Fibroblast of lung (primary cell): ENCODE data around the gene TCF7L1. TPM values are rescaled to one million over a fixed set of nuclear protein-coding genes. Genes with fewer than 3 reads are reported as not detected.
"Not testable (repeated sequence)": the region's sequence is repeated elsewhere in the genome, so short reads cannot be mapped to it uniquely, and the experiment has no call there.

Experiments
- DNase-seq, 2 donors: peaks; one replicate each; pipeline versions ENCODE4 v3.0.0 to v3.0.0-alpha.2; 2010; ENCODE audit warnings: low read depth in 2 of 2
- H2AFZ ChIP-seq: 2 replicates; pipeline ENCODE4 v1.5.1; 2012; ENCODE audit warnings: low read length, control low read depth, inconsistent platforms
- H3K27ac ChIP-seq: 2 replicates; pipeline ENCODE4 v1.5.1; 2011; ENCODE audit warnings: low read length, control low read depth; ENCODE audit not compliant: insufficient read depth
- H3K27me3 ChIP-seq: 2 replicates; pipeline ENCODE4 v1.5.1; 2011; ENCODE audit warnings: mild to moderate bottlenecking, low read length; ENCODE audit not compliant: control insufficient read depth, insufficient read depth
- H3K36me3 ChIP-seq: 2 replicates; pipeline ENCODE4 v1.5.1; 2011; ENCODE audit warnings: low read length; ENCODE audit not compliant: control insufficient read depth, insufficient read depth
- H3K4me1 ChIP-seq: 2 replicates; pipeline ENCODE4 v1.5.1; 2011; ENCODE audit warnings: low read length; ENCODE audit not compliant: control insufficient read depth, insufficient read depth; ENCODE audit errors: extremely low read depth
- H3K4me2 ChIP-seq: 2 replicates; pipeline ENCODE4 v1.5.1; 2011; ENCODE audit warnings: low read length, control low read depth; ENCODE audit not compliant: insufficient read depth; ENCODE audit errors: extremely low read depth
- H3K4me3 ChIP-seq, 4 experiments: fragments of 200-600 bp in 1 of 4; sonication (generic) in 1 of 4; replicated peaks in 1 of 4; 2 replicates each; pipeline ENCODE4 v1.5.1; 2011 to 2016; ENCODE audit warnings: low read length in 4 of 4, low read depth in 3 of 4, mild to moderate bottlenecking in 3 of 4, control low read depth in 2 of 4, inconsistent platforms in 1 of 4, mixed read lengths in 1 of 4; ENCODE audit not compliant: insufficient read depth in 1 of 4; ENCODE audit errors: control extremely low read depth in 1 of 4
- H3K79me2 ChIP-seq: 2 replicates; pipeline ENCODE4 v1.5.1; 2012; ENCODE audit warnings: mild to moderate bottlenecking, low read length, inconsistent platforms; ENCODE audit not compliant: control insufficient read depth, insufficient read depth
- H3K9ac ChIP-seq: 2 replicates; pipeline ENCODE4 v1.5.1; 2011; ENCODE audit warnings: mild to moderate bottlenecking, low read length, control low read depth; ENCODE audit not compliant: insufficient read depth
- H3K9me3 ChIP-seq: 2 replicates; pipeline ENCODE4 v1.5.1; 2012; ENCODE audit warnings: low read depth, low read length; ENCODE audit not compliant: control insufficient read depth, insufficient read depth
- H4K20me1 ChIP-seq: 2 replicates; pipeline ENCODE4 v1.5.1; 2011; ENCODE audit warnings: low read length; ENCODE audit not compliant: control insufficient read depth, insufficient read depth; ENCODE audit errors: extremely low read depth
- CTCF ChIP-seq, 2 donors: IDR thresholded peaks in 1 of 2; conservative IDR thresholded peaks in 1 of 2; 1 replicate in 1 of 2; 2 replicates in 1 of 2; pipeline ENCODE4 v1.5.1; 2011 to 2012; ENCODE audit warnings: low read length in 2 of 2, control low read depth in 1 of 2, inconsistent platforms in 1 of 2, low read depth in 1 of 2, mild to moderate bottlenecking in 1 of 2
- EZH2 ChIP-seq: IDR thresholded peaks from 2 replicates; pipeline ENCODE4 v1.5.1; 2012; ENCODE audit warnings: low read length, control low read depth, mild to moderate bottlenecking; ENCODE audit errors: missing control alignments
- polyA plus RNA-seq, 2 donors: library from polyadenylated mRNA; depleted of rRNA in 1 of 2; stranded (reverse) in 1 of 2; unstranded in 1 of 2; fragments of >200 nt; gene quantifications; 2 replicates each; pipeline ENCODE4 v1.2.1, GENCODE V29; 2011 to 2012; ENCODE audit warnings: missing spikeins in 1 of 2
- total RNA-seq: library from RNA; depleted of rRNA; stranded (reverse); fragments of >200 nt; gene quantifications from 2 replicates; pipeline ENCODE4 v1.2.1, GENCODE V29; 2014

TCF7L1 gene
- total and polyA plus RNA-seq, 2 donors (not counting 1 experiment from before 2014, with no cell fraction given), result 0.83 to 1.5 TPM

- Histone ChIP-seq H3K27me3 (no peaks in the 10 kb centered on the region), H3K4me1 (peaks cover 9% of the 10 kb centered on the region), H3K27ac (no peak overlapping the region), H2AFZ (no peak overlapping the region), H3K4me2 (no peak overlapping the region), H3K9ac (no peak overlapping the region), H3K4me3 (no peak overlapping the region), H4K20me1 (no peaks in the 10 kb centered on the region), H3K9me3 (no peaks in the 10 kb centered on the region), H3K36me3 (peaks cover 5% of the 10 kb centered on the region), H3K79me2 (no peaks in the 10 kb centered on the region)
- peak in 1 of 2 donors; percentile 27 for DNase-seq
- TF ChIP-seq EZH2 (no peak), CTCF (conservative IDR thresholded peaks at IDR 0.05 in 1 of 2, IDR thresholded peaks at IDR 0.05 in 1 of 2; ENCODE audit: low read depth in 1 of 2, low read length in 2 of 2) (no peak)
Observed at GRCh38 chr2:85310330-85310729, 177.1 kb downstream of the TCF7L1 start.

GRCh38 chr2:85312404-85312803 lies 179.2 kb downstream of the TCF7L1 start:
- Histone ChIP-seq H2AFZ (no peak overlapping the region), H3K9ac (no peak overlapping the region), H4K20me1 (no peaks in the 10 kb centered on the region), H3K4me2 (no peak overlapping the region), H3K79me2 (no peaks in the 10 kb centered on the region), H3K4me1 (peaks cover 9% of the 10 kb centered on the region), H3K27me3 (no peaks in the 10 kb centered on the region), H3K9me3 (no peaks in the 10 kb centered on the region), H3K27ac (peak overlapping the region; percentile 59), H3K4me3 (no peak overlapping the region), H3K36me3 (peaks cover 4% of the 10 kb centered on the region)
- peak; percentile 81 to 82 for DNase-seq
- TF ChIP-seq CTCF (conservative IDR thresholded peaks at IDR 0.05 in 1 of 2, IDR thresholded peaks at IDR 0.05 in 1 of 2; ENCODE audit: low read depth in 1 of 2, low read length in 2 of 2) (no peak), EZH2 (no peak)

- H3K9me3 ChIP-seq, result no peaks in the 10 kb centered on the region
- no peaks in the 10 kb centered on the region for H4K20me1 ChIP-seq
- H3K4me3 ChIP-seq, result no peak overlapping the region
- H3K27me3 ChIP-seq, result no peaks in the 10 kb centered on the region
- DNase-seq, result no peak
- peaks cover 3% of the 10 kb centered on the region for H3K4me1 ChIP-seq
- H3K36me3 ChIP-seq, result peaks cover 4% of the 10 kb centered on the region
- H3K27ac ChIP-seq, result no peak overlapping the region
- no peak overlapping the region for H3K4me2 ChIP-seq
- no peak overlapping the region for H3K9ac ChIP-seq
- H2AFZ ChIP-seq, result no peak overlapping the region
- H3K79me2 ChIP-seq, result peaks cover 2% of the 10 kb centered on the region
- TF ChIP-seq EZH2 (no peak), CTCF (conservative IDR thresholded peaks at IDR 0.05 in 1 of 2, IDR thresholded peaks at IDR 0.05 in 1 of 2; ENCODE audit: low read depth in 1 of 2, low read length in 2 of 2) (no peak)
Observed at GRCh38 chr2:85314884-85315242, 181.7 kb downstream of the TCF7L1 start.

GRCh38 chr2:85315921-85316320 lies 182.7 kb downstream of the TCF7L1 start:
- DNase-seq, H3K27me3 ChIP-seq, H3K9me3 ChIP-seq, H3K9ac ChIP-seq, H3K4me2 ChIP-seq, H3K27ac ChIP-seq, H3K79me2 ChIP-seq, H3K4me3 ChIP-seq, H2AFZ ChIP-seq, H3K36me3 ChIP-seq, H3K4me1 ChIP-seq, H4K20me1 ChIP-seq: not testable (repeated sequence)
